ENCODE measurements around the gene GPR17. TPM values are rescaled to one million over a fixed set of nuclear protein-coding genes. Genes with fewer than 3 reads are reported as not detected.

GPR17 gene
- total and polyA plus RNA-seq, 2 donors (not counting 1 experiment from before 2014, with no cell fraction given), result 0.06 TPM; not detected in 1

- H3K4me3 ChIP-seq (ENCODE audit: control extremely low read depth in 1 of 5, extremely low read depth in 1 of 5, insufficient read depth in 1 of 5, low read depth in 2 of 5, low read length in 4 of 5), result no peak overlapping the region
- ATAC-seq (ENCODE audit: low read depth), result peak; percentile 66
- no peaks in the 10 kb centered on the region for H3K36me3 ChIP-seq (replicated peaks in 1 of 2; ENCODE audit: control extremely low read depth in 1 of 2, control insufficient read depth in 1 of 2, extremely low read depth in 1 of 2, insufficient read depth in 2 of 2, low read length in 1 of 2)
- no peak for TF ChIP-seq EZH2 (IDR thresholded peaks at IDR 0.05; ENCODE audit: borderline replicate concordance, insufficient read depth, low read depth, low read length, poor library complexity, severe bottlenecking)
- TF ChIP-seq, protein P1, sequence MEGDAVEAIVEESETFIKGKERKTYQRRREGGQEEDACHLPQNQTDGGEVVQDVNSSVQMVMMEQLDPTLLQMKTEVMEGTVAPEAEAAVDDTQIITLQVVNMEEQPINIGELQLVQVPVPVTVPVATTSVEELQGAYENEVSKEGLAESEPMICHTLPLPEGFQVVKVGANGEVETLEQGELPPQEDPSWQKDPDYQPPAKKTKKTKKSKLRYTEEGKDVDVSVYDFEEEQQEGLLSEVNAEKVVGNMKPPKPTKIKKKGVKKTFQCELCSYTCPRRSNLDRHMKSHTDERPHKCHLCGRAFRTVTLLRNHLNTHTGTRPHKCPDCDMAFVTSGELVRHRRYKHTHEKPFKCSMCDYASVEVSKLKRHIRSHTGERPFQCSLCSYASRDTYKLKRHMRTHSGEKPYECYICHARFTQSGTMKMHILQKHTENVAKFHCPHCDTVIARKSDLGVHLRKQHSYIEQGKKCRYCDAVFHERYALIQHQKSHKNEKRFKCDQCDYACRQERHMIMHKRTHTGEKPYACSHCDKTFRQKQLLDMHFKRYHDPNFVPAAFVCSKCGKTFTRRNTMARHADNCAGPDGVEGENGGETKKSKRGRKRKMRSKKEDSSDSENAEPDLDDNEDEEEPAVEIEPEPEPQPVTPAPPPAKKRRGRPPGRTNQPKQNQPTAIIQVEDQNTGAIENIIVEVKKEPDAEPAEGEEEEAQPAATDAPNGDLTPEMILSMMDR (IDR thresholded peaks at IDR 0.05), result no peak
- peak overlapping the region; percentile 25 for H3K9ac ChIP-seq (ENCODE audit: low read length)
- no peaks in the 10 kb centered on the region for H3K27me3 Mint-ChIP-seq
- no peaks in the 10 kb centered on the region for H4K20me1 ChIP-seq (ENCODE audit: control insufficient read depth, insufficient read depth, low read length, poor library complexity, severe bottlenecking)
- no peaks in the 10 kb centered on the region for H3K9me3 ChIP-seq (ENCODE audit: control extremely low read depth in 1 of 3, control insufficient read depth in 2 of 3, insufficient read depth in 1 of 3, low read length in 2 of 3)
- no peaks in the 10 kb centered on the region for H3K9me3 Mint-ChIP-seq (ENCODE audit: insufficient read depth)
- ChIA-PET POLR2A (interaction anchor here (0.5 to 1.0 kb wide), 3 partner anchors 14 to 296 kb away, joined by 3 to 8 read pairs (median 4); no protein-coding TSS in a partner anchor), CTCF (interaction anchor here (0.7 to 4.1 kb wide), 4 partner anchors 10 to 41 kb away, joined by 3 to 22 read pairs (median 12); no protein-coding TSS in a partner anchor)
- H2AFZ ChIP-seq (ENCODE audit: insufficient read depth, low read depth, low read length, poor library complexity, severe bottlenecking), result peak overlapping the region; percentile 15
- H3K4me3 Mint-ChIP-seq, result peak overlapping the region; percentile 77
- H3K4me2 ChIP-seq (replicated peaks; ENCODE audit: low read depth, low read length, poor library complexity, severe bottlenecking), result peak overlapping the region; percentile 71
- H3K4me1 Mint-ChIP-seq, result peaks cover 91% of the 10 kb centered on the region
- WGBS (ENCODE audit: insufficient coverage), result 22% methylated on average over 20 of the region's 25 CpGs
- intact Hi-C loops (cut with micrococcal nuclease), result no loop called here
- H3K4me1 ChIP-seq (ENCODE audit: control insufficient read depth in 2 of 2, insufficient read depth in 2 of 2, low read length in 2 of 2), result peaks cover 86 to 97% of the 10 kb centered on the region in 2 donors
- DNase-seq, result peak; percentile 80
- no peaks in the 10 kb centered on the region for H3K27me3 ChIP-seq (replicated peaks in 1 of 4; ENCODE audit: control extremely low read depth in 1 of 4, control insufficient read depth in 3 of 4, insufficient read depth in 4 of 4, low read length in 3 of 4)
- H3K27ac ChIP-seq (ENCODE audit: low read length in 2 of 2), result peak overlapping the region; percentile 80 to 92
- H3K27ac Mint-ChIP-seq, result peak overlapping the region; percentile 96
- H3K79me2 ChIP-seq (ENCODE audit: control insufficient read depth, insufficient read depth, low read length), result no peaks in the 10 kb centered on the region
Measured at GRCh38 chr2:127632592-127633489, 13.1 kb upstream of the GPR17 start.

Measured in B cell (primary cell).